HG03135 (cell line): ENCODE results near the gene MYL5.
A peak's percentile ranks its signal among the peaks of the same experiment; 100 is the strongest.
"Not testable (repeated sequence)": the region's sequence is repeated elsewhere in the genome, so short reads cannot be mapped to it uniquely, and the experiment has no call there.

Experiments
- ATAC-seq: cut with Tn5 transposase; IDR thresholded peaks from one replicate; pipeline ENCODE4 v1.9.1; 2021; ENCODE audit warnings: mild to moderate bottlenecking, moderate library complexity; ENCODE audit not compliant: unreplicated experiment

Gene MYL5

GRCh38 chr4:704198-704891 is 30.0 kb downstream of the MYL5 start:
- no peak for ATAC-seq

GRCh38 chr4:704971-705277 is 30.6 kb downstream of the MYL5 start:
- ATAC-seq, result no peak

- peak; percentile 89 for ATAC-seq
Observed at GRCh38 chr4:705278-706082, 31.1 kb downstream of the MYL5 start, which contains the start of gene PCGF3. TSS of gene PCGF3 (plus strand) at chr4:705832. CDS start at chr4:733681, 27,849 bp downstream.

GRCh38 chr4:706083-706633 is 31.8 kb downstream of the MYL5 start:
- ATAC-seq, result not testable (repeated sequence)

GRCh38 chr4:706834-707598 is 32.7 kb downstream of the MYL5 start:
- no peak for ATAC-seq

- ATAC-seq, result no peak
Observed at GRCh38 chr4:707929-708630, 33.7 kb downstream of the MYL5 start.

GRCh38 chr4:708631-708933 is 34.2 kb downstream of the MYL5 start:
- ATAC-seq, result no peak

- ATAC-seq, result no peak
Observed at GRCh38 chr4:709348-709747, 35.0 kb downstream of the MYL5 start.

- no peak for ATAC-seq
Observed at GRCh38 chr4:710116-710515, 35.8 kb downstream of the MYL5 start.

GRCh38 chr4:710916-711315 is 36.6 kb downstream of the MYL5 start:
- ATAC-seq, result no peak

- no peak for ATAC-seq
Observed at GRCh38 chr4:712093-712492, 37.8 kb downstream of the MYL5 start.

GRCh38 chr4:712916-713632 is 38.7 kb downstream of the MYL5 start:
- ATAC-seq, result no peak

- ATAC-seq, result no peak
Observed at GRCh38 chr4:714087-714486, 39.7 kb downstream of the MYL5 start.

- no peak for ATAC-seq
Observed at GRCh38 chr4:717601-718320, 43.4 kb downstream of the MYL5 start.

GRCh38 chr4:718460-718859 is 44.1 kb downstream of the MYL5 start:
- ATAC-seq, result no peak

GRCh38 chr4:720111-720860 is 45.9 kb downstream of the MYL5 start:
- no peak for ATAC-seq

- no peak for ATAC-seq
Observed at GRCh38 chr4:721261-722168, 47.2 kb downstream of the MYL5 start.

- no peak for ATAC-seq
Observed at GRCh38 chr4:722169-722725, 47.9 kb downstream of the MYL5 start.
